CD14-positive monocyte (primary cell): ENCODE results near the gene HOXD4. TPM values are rescaled to one million over a fixed set of nuclear protein-coding genes. Genes with fewer than 3 reads are reported as not detected.

Source experiments
- DNase-seq, 3 donors: peaks; one replicate each; pipeline ENCODE4 v3.0.0-alpha.2; 2011 to 2022
- H2AFZ ChIP-seq: 2 replicates; pipeline ENCODE4 v1.6.0; 2012; ENCODE audit warnings: mild to moderate bottlenecking, low read depth, low read length, inconsistent platforms; ENCODE audit not compliant: insufficient read depth, poor library complexity, severe bottlenecking
- H3K27ac ChIP-seq, 2 donors: 1 replicate in 1 of 2; 2 replicates in 1 of 2; pipeline ENCODE4 v1.5.1; 2012 to 2013; ENCODE audit warnings: low read length in 2 of 2, control low read depth in 1 of 2, inconsistent platforms in 1 of 2, low read depth in 1 of 2, mild to moderate bottlenecking in 1 of 2
- H3K27me3 ChIP-seq, 2 donors: one replicate each; pipeline versions ENCODE4 v1.6.0 to v1.6.1; 2011 to 2013; ENCODE audit warnings: low read length in 2 of 2; ENCODE audit not compliant: control insufficient read depth in 2 of 2, insufficient read depth in 2 of 2
- H3K36me3 ChIP-seq, 2 donors: replicated peaks in 1 of 2; 1 replicate in 1 of 2; 2 replicates in 1 of 2; pipeline versions ENCODE4 v1.5.1 to v1.6.1; 2012 to 2013; ENCODE audit warnings: low read length in 2 of 2, control low read depth in 1 of 2, inconsistent platforms in 1 of 2, mild to moderate bottlenecking in 1 of 2; ENCODE audit not compliant: insufficient read depth in 2 of 2, control insufficient read depth in 1 of 2
- H3K4me1 ChIP-seq, 2 donors: 1 replicate in 1 of 2; 2 replicates in 1 of 2; pipeline versions ENCODE4 v1.5.1 to v1.6.1; 2012 to 2013; ENCODE audit warnings: low read length in 2 of 2, control low read depth in 1 of 2, inconsistent platforms in 1 of 2, mild to moderate bottlenecking in 1 of 2, moderate library complexity in 1 of 2; ENCODE audit not compliant: insufficient read depth in 2 of 2, control insufficient read depth in 1 of 2
- H3K4me2 ChIP-seq: replicated peaks from 2 replicates; pipeline ENCODE3; 2012; ENCODE audit warnings: low read length, moderate library complexity, mild to moderate bottlenecking; ENCODE audit not compliant: poor library complexity, severe bottlenecking; ENCODE audit errors: extremely low read depth
- H3K4me3 ChIP-seq, 3 experiments: fragments of 200-600 bp in 1 of 3; sonication (generic) in 1 of 3; replicated peaks in 1 of 3; 1 replicate in 2 of 3; 2 replicates in 1 of 3; pipeline ENCODE4 v1.5.1; 2011 to 2013; ENCODE audit warnings: low read length in 3 of 3, mild to moderate bottlenecking in 3 of 3, control low read depth in 2 of 3, low read depth in 2 of 3, inconsistent platforms in 1 of 3, moderate library complexity in 1 of 3
- H3K79me2 ChIP-seq: 2 replicates; pipeline ENCODE4 v1.6.0; 2012; ENCODE audit warnings: mild to moderate bottlenecking, control low read depth, inconsistent platforms, low read length, moderate library complexity; ENCODE audit not compliant: insufficient read depth
- H3K9ac ChIP-seq: 2 replicates; pipeline ENCODE4 v1.6.0; 2017; ENCODE audit warnings: low read length, mild to moderate bottlenecking; ENCODE audit not compliant: insufficient read depth, poor library complexity, severe bottlenecking
- H3K9me3 ChIP-seq, 2 donors: replicated peaks in 1 of 2; 1 replicate in 1 of 2; 2 replicates in 1 of 2; pipeline versions ENCODE4 v1.5.1 to v1.6.1; 2012 to 2013; ENCODE audit warnings: low read length in 2 of 2, control low read depth in 1 of 2; ENCODE audit not compliant: control insufficient read depth in 1 of 2, insufficient read depth in 1 of 2
- H4K20me1 ChIP-seq: 2 replicates; pipeline ENCODE4 v1.6.0; 2012; ENCODE audit warnings: mild to moderate bottlenecking, low read length, control low read depth, moderate library complexity; ENCODE audit not compliant: insufficient read depth
- H3K27ac Mint-ChIP-seq, 7 donors: one replicate each; pipeline ENCODE4 v1.8.0; 2020; ENCODE audit warnings: mild to moderate bottlenecking in 7 of 7, mixed read lengths in 7 of 7, moderate library complexity in 6 of 7, inconsistent platforms in 2 of 7
- H3K27me3 Mint-ChIP-seq, 3 donors: one replicate each; pipeline ENCODE4 v1.8.0; 2021 to 2022; ENCODE audit warnings: low read depth in 3 of 3, mild to moderate bottlenecking in 3 of 3, mixed read lengths in 3 of 3, moderate library complexity in 3 of 3, inconsistent platforms in 1 of 3
- H3K36me3 Mint-ChIP-seq, 2 donors: one replicate each; pipeline ENCODE4 v1.8.0; 2020; ENCODE audit warnings: mixed read lengths in 2 of 2, inconsistent platforms in 1 of 2, mild to moderate bottlenecking in 1 of 2
- H3K4me1 Mint-ChIP-seq: one replicate; pipeline ENCODE4 v1.8.0; 2020; ENCODE audit warnings: mild to moderate bottlenecking, mixed read lengths
- H3K4me3 Mint-ChIP-seq, 2 donors: one replicate each; pipeline ENCODE4 v1.8.0; 2020; ENCODE audit warnings: mild to moderate bottlenecking in 2 of 2, mixed read lengths in 2 of 2, moderate library complexity in 1 of 2
- H3K9me3 Mint-ChIP-seq, 7 donors: one replicate each; pipeline ENCODE4 v1.8.0; 2020 to 2022; ENCODE audit warnings: mixed read lengths in 7 of 7, mild to moderate bottlenecking in 6 of 7, moderate library complexity in 6 of 7, inconsistent platforms in 2 of 7
- CTCF ChIP-seq: fragments of 200-600 bp; IDR thresholded peaks from one replicate; pipeline ENCODE4 v1.8.0; 2022; ENCODE audit warnings: antibody characterized with exemption, mild to moderate bottlenecking
- WGBS: methylation state at CpG from one replicate; pipeline ENCODE4 v1.1.5; 2013; ENCODE audit warnings: missing lambda C conversion rate; ENCODE audit not compliant: insufficient coverage; 5-methylcytosine and 5-hydroxymethylcytosine counted together
- intact Hi-C, 2 donors: fragments of 100-400 bp; cut with micrococcal nuclease; formaldehyde crosslinking; loops; one replicate each; pipeline versions ENCODE4 v1.15.0 to v1.15.1; 2023
- polyA plus RNA-seq, 3 donors: library from polyadenylated mRNA; depleted of rRNA in 1 of 3; unstranded in 2 of 3; stranded (reverse) in 1 of 3; fragments of 300-500 nt in 2 of 3; fragments of >200 nt in 1 of 3; fragmentation: Illumina TruSeq in 2 of 3; gene quantifications; 1 replicate in 2 of 3; 2 replicates in 1 of 3; pipeline ENCODE4 v1.2.3, GENCODE V29; 2012 to 2021

HOXD4 gene
- polyA plus RNA-seq, 3 donors: not detected

- peak overlapping the region in 1 of 2 donors; percentile 75 for H3K4me3 Mint-ChIP-seq
- intact Hi-C loops: no loop called here
- H3K4me1 Mint-ChIP-seq: peaks cover 2% of the 10 kb centered on the region
- 48% methylated on average over 11 of the region's 14 CpGs for WGBS
- H3K27me3 Mint-ChIP-seq: peaks cover 96 to 100% (median 97%) of the 10 kb centered on the region in 3 donors
- no peak overlapping the region for H2AFZ ChIP-seq
- TF ChIP-seq CTCF: no peak
- H3K36me3 ChIP-seq: no peaks in the 10 kb centered on the region
- no peak for DNase-seq
- H3K4me3 ChIP-seq: no peak overlapping the region
- H3K36me3 Mint-ChIP-seq: peaks cover 2 to 3% of the 10 kb centered on the region in 2 donors
- H4K20me1 ChIP-seq: no peaks in the 10 kb centered on the region
- no peaks in the 10 kb centered on the region for H3K4me1 ChIP-seq
- H3K27ac Mint-ChIP-seq: peak overlapping the region in 1 of 7 donors; percentile 32
- no peaks in the 10 kb centered on the region for H3K79me2 ChIP-seq
- H3K9ac ChIP-seq: no peak overlapping the region
- peaks cover 0 to 65% of the 10 kb centered on the region in 2 donors for H3K9me3 ChIP-seq
- no peak overlapping the region for H3K27ac ChIP-seq
- no peak overlapping the region for H3K4me2 ChIP-seq
- peaks cover 93 to 99% of the 10 kb centered on the region in 2 donors for H3K27me3 ChIP-seq
- H3K9me3 Mint-ChIP-seq: peaks cover 0 to 32% (median 14%) of the 10 kb centered on the region in 7 donors
Observed at GRCh38 chr2:176150584-176151441, 537 bp upstream of the HOXD4 start.

- H3K4me1 Mint-ChIP-seq: peaks cover 4% of the 10 kb centered on the region
- H3K4me2 ChIP-seq: no peak overlapping the region
- H3K9me3 Mint-ChIP-seq: peaks cover 0 to 32% (median 15%) of the 10 kb centered on the region in 7 donors
- no peak for DNase-seq
- intact Hi-C loops: no loop called here
- no peak for TF ChIP-seq CTCF
- H3K9me3 ChIP-seq: peaks cover 0 to 62% of the 10 kb centered on the region in 2 donors
- H3K27ac ChIP-seq: no peak overlapping the region
- H3K36me3 ChIP-seq: no peaks in the 10 kb centered on the region
- WGBS: 10% methylated on average over 40 of the region's 48 CpGs
- no peak overlapping the region for H3K27ac Mint-ChIP-seq
- H3K27me3 Mint-ChIP-seq: peaks cover 91 to 100% (median 95%) of the 10 kb centered on the region in 3 donors
- peak overlapping the region in 1 of 2 donors; percentile 77 for H3K4me3 Mint-ChIP-seq
- H3K4me3 ChIP-seq: no peak overlapping the region
- H3K9ac ChIP-seq: no peak overlapping the region
- no peaks in the 10 kb centered on the region for H3K4me1 ChIP-seq
- H2AFZ ChIP-seq: no peak overlapping the region
- H3K79me2 ChIP-seq: no peaks in the 10 kb centered on the region
- no peaks in the 10 kb centered on the region for H4K20me1 ChIP-seq
- peaks cover 3 to 4% of the 10 kb centered on the region in 2 donors for H3K36me3 Mint-ChIP-seq
- peaks cover 92 to 99% of the 10 kb centered on the region in 2 donors for H3K27me3 ChIP-seq
Observed at GRCh38 chr2:176152350-176153181, 1.2 kb downstream of the HOXD4 start.
